ENCODE data around the gene ADORA2B.

- TF ChIP-seq, protein P1, sequence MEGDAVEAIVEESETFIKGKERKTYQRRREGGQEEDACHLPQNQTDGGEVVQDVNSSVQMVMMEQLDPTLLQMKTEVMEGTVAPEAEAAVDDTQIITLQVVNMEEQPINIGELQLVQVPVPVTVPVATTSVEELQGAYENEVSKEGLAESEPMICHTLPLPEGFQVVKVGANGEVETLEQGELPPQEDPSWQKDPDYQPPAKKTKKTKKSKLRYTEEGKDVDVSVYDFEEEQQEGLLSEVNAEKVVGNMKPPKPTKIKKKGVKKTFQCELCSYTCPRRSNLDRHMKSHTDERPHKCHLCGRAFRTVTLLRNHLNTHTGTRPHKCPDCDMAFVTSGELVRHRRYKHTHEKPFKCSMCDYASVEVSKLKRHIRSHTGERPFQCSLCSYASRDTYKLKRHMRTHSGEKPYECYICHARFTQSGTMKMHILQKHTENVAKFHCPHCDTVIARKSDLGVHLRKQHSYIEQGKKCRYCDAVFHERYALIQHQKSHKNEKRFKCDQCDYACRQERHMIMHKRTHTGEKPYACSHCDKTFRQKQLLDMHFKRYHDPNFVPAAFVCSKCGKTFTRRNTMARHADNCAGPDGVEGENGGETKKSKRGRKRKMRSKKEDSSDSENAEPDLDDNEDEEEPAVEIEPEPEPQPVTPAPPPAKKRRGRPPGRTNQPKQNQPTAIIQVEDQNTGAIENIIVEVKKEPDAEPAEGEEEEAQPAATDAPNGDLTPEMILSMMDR (IDR thresholded peaks at IDR 0.05), result no peak
- TF ChIP-seq ZFX (IDR thresholded peaks at IDR 0.05; ENCODE audit: borderline replicate concordance), result no peak
These were observed 30.3 kb upstream of the ADORA2B start for GRCh38 chr17:15914400-15915170.

Data from 22Rv1 (cell line).